NCI-H1417 treated with DMSO at 0.1 percent for 48 hours (cell line): ENCODE measurements around the gene ALOXE3.

Experiments
- DNase-seq: peaks from one replicate; lab custom pipeline; 2025; lab: John Stamatoyannopoulos, UW

The ALOXE3 gene

DNA sequence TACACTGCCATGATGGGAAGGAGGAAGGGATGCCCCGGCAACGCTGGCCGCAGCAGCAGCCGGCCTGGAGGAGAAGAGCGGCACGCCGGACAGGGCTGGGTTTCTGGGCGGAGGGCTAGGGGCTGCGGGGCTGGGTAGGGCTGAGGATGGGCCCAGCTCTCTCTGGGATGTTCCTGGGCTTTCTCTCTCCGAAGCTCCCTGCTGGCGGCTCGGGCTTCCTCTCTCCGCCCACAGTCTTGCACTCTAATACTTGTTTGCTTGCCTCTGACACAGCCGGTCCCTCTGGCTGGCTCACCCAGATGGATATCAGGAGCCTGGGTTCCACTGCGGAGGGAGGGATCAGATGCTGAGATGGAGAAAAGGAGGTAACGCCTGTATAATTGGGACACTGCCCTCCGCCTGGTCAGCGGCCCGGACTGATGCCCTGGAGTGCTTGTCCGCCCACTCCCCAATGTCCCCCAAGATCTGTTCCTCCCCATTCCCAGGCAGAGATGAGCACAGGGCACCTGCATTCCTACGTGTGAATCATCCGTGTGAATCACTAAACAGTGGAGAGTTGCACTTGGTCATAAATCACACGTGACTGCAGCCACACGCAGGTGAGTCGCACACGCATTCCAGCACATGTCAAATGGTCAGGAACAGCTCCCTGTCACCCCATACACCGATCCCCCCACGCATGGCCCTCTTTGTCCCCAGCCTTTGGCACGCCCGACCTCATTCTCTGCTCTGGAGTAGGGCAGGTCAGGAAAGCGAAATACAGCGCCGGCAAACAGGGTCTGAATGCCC lies at the start of gene ALOXE3:
ALOXE3 (minus strand) TSS at position 535 of the 789 bp plus-strand sequence; CDS start at position 11, 524 bp downstream.
- no peak for DNase-seq

DNA sequence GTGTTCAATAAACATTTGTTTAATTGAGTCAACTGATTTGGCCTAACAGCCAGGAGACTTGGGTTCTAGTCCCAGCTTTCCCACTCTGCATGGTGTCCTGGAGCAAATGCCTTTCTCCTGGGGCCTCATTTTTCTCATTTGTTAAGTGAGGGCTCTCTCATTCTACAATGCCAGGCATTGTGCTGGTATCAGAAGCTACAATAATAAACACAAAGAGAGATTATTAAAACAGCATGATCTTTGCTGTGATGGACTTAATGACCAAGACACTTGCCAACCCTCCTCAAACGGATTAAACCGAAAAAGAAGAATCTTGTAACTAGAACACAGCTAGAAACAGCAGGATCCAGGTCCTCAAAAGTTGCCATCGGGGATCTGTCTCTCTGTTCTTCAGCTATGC lies 49.2 kb upstream of the ALOXE3 start:
- DNase-seq, result no peak

DNA sequence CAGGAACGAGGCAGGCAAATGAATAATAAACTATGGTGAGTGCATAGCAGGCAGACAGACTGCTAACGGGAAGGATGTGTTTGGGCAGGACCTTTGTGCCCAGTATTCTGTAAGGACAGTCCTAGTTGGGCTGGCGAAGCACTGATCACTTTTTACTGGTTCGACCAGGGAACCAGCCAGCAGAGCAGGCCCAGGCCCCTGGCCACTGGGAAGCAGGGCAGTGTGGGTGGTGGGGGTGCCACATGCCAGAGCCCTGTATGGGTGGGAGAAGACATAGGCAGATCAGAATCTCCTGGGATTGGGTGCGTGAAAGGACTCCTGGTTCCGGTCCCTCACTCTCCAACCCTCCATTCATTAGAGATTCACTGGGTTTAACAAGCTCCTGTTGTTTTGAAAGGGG lies 48.4 kb upstream of the ALOXE3 start:
- no peak for DNase-seq

DNA sequence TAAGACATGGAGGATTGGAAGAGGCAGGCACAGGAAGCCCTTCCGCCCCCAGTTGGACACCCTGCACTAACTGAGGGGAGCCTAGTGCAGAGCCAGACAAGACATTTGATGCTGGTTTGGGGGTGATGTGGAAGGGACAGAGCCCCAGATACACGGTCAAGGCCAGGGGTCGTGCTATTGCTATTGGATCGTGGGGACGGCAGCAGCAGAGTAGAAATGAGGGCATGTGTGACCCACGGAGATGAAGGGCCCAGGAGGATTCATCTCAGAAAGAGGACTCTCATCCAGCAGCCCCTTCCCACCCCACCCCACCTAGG lies 46.5 kb upstream of the ALOXE3 start:
- DNase-seq, result no peak

DNA sequence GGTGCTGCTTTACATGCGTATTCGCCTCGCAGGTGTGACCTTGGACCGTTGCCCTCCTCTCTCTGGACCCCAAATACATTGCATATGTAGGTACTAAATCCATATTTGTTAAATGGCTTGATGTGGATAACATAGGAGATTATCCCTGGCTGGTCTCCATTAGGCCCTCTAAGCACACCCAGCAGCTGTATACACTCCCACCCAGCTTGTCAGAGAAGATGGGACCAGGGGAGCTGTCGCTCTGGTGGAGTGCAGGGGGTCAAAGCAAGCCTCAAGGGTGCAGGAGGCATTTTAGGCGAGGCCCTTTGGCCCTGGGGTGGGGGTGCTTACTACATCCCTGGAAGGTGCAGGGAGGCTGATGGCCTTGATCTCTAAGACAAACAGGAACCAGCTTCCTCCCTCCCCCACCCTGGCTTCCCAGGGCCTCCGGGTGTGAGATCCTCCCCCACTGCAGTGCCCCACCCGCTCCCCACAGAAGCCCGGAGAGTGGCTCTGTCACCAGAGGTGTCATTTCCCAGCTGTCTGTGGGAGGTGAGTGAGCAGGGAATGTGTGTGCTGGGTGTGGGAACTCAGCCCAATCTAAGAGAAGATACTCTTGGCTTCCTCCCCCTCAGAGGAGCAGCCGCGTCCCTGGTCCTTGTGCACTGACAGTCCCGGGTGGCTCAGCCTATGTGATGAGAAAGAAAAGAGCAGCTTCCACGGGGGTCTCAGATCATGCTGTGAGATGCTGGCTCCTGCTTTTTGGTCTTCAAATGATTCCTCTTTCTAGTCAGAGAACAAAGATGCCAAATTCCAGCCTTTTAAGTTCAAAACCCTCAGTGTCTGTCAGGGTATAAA lies 45.9 kb upstream of the ALOXE3 start:
- DNase-seq, result no peak

DNA sequence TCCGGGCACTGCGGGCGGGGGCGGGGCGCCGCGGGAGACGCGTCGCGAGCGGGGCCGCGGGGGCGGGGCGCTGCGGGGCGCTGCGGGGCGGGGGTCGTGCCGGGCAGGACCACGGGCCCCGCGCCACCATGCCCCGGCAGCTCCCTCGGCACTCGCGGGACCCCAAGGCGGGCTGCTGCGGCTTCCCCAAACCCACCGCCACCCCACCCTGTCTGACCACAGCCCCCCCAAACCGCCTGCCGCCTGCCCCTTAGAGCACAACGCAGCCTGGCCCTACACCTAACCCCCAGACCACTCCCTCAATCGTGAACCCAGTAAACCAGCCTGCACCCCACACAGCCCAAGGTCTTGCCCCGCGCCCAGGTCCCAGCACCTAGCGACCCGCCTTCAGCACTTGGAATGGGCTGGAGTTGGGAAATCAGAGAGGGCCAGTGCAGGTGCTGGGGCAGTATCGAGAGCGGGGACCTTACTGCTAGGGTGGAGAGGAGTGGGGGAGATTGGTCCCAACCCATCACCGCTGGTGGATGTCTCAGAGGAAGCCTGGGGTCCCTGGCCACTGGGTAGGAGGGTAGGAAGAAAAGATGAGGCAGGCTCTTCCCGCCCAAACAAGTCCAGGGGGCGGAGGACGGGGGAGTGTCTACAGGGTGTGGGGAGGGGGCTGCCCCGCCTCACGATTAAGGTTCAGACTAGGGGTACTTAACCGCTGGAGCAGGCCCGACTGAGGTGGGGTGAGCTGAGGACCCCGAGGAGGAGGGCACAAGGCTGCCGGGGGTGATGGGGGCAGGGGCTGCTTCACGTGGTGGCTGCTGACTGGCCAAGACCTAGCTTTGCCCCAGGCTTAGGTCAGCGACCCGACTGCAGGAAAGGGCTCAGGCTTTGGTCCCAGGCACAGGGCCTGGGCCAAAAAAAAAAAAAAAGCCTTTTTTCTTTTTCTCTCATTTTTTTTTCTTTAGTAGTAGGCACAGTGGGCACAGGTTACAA lies 45.0 kb upstream of the ALOXE3 start:
- DNase-seq, result no peak

DNA sequence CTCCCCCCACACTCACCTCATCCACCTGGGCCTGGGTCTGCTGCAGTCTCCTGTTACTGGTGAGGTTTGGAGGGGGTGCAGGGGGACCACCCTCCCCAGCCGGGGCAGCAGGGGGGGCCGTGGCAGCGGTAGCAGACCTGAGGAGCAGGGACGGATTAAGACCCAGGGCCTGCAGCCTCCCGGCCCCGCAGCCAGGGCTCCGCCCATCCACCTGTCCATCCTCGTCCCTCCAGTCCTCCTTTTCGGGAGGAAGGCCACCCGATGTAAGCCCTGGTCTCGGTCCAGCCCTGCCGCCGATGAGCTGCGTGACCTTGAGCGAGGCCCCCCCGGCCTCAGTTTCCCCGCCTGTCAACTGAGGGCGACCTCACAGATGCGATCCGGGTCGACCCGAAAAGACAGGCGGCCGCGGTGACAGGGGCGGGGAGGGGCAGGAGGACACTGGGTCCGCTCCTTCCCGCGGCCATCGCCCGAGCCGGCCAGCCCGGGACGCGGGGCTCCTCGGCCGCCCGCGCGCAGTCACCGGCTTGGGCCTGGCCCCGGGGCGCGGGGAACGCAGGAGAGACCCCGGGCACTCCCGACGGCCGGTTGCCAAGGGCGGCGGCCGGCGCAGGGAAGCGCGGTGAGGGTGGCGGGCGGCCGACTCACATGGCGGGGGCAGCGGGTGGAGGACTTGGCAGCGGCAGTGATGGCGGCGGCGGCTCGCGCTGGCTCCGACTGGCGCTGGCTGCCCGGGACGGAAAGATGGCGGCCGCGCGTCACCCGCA lies 44.1 kb upstream of the ALOXE3 start, which contains the start of gene VAMP2:
VAMP2 (minus strand) TSS at position 716 of the 764 bp plus-strand sequence; CDS start at position 647, 69 bp downstream.
- no peak for DNase-seq

DNA sequence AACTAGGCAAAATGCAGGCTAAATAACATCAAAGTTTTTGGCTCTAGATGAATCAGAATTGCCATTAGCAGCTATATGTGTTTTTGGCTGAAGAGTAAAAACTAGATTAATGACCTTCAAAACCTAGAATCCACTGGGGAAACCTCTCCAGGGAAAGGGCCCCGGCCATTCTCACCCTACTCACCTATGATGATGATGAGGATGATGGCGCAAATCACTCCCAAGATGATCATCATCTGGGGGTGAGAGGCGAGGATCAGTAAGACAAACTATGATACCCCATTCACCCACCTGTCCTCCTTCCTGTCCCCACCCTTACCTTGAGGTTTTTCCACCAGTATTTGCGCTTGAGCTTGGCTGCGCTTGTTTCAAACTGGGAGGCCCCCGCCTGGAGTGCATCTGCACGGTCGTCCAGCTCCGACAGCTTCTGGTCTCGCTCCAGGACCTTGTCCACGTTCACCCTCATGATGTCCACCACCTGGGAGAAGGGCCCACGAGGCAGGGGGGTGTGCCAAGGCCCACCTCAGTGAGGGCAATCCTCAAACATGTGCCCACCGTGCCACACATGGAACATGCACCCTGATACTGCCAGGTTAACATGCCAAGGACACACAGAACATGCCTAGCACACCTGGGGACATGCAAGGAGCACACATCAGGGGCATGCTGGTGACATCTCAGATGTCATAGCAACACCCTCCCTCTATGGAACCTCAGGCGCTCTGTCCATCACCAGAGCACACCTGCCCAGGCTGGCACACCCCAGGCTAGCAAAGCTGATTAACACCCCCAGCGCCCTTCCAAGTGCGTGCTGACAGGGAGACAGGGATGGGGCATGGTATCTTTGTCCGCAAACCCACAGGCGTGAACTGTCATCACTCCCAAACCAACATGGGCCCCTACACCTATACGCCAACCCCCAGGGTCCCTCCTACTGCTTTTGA lies 43.2 kb upstream of the ALOXE3 start:
- no peak for DNase-seq

DNA sequence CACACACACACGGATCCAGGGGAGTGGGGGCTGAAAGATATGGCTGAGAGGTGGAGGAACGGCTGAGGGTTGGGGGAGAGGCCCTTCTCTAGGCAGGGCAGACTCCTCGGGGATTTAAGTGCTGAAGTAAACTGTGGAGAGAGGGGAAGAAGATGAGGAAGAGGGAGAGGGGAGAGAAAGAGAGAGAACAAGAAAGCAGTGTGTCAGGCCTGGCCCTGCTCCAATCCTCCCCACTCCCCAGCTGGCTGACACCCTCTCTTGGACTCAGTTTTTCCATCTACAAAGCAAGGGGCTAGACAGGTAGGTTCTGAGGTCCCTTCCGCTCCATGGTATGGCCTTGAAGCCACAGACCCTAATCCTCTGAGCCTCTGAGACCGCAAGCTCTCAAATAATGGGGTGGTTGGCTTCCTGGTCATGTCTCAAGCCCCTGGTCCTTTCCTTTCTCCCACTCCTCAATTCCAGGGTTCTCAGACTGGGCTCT lies 42.5 kb upstream of the ALOXE3 start:
- DNase-seq, result no peak

DNA sequence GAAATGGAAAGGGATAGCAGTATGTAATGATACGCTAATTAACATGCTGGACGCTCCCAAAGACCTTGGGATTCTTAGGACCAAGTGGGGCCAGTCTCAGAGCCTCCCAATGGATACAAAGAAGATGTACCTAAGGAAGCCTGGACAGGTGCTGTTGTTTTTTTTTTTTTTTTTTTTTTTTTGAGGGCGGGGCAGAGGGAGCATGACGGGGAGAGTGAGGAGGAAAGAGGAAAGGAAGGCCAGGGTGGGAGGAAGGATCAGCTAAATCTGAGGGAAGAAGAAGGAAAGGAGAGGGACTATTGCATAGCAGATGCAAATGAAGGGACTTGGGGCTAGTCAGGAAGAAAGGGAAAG lies 41.9 kb upstream of the ALOXE3 start:
- DNase-seq, result no peak

DNA sequence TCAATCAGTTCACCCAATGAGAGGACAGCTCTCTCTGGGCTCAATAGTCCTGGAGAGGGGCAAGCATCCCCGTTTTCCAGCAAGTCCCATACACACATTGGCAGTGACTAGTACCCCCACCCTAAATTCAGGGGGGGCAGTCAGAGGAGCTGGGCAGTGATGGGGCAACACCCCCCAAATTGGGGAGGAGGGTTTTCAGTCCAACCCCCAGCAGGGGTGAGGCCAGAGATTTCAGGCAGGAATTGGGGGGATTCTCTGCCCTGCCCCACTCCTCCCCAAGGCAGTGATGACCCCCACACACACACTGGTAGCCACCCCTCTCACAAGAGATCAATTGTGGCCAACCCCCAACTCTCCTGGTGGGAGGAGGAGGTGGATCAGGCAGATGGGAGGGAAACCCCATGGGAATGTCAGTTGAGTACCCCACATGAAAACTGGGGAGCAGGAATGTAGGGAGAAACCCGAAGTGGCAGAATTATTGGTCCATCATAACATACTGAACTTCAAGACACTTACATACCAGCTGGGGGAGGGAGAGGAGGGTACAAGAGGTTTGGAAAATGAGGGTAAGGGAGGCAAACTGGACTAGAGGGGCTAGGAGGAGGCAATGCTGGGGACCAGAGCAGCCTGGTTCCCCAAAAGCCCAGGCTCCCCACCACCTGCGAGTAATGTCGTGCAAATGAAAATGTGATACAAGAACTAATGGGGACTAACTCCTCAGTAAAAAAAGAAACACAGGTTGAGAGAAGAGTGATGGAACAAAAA lies 41.3 kb upstream of the ALOXE3 start:
- no peak for DNase-seq

DNA sequence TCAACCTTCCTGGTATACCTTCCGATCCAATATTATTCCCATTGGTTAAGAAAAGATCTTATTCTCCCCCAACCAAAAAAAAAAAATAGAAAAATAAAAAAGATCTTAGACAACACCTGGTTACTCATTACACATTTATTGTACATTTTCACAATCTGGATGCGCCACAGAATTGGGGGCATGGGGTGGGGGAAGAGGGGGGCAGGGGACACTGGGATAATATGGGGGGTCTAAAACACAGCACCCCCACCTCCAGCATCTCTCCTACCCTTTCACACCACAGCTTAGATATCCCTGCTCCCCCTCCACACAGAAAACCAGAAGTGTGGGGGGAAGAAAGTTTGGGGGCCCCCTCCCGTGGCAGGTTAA lies 40.7 kb upstream of the ALOXE3 start:
- no peak for DNase-seq

DNA sequence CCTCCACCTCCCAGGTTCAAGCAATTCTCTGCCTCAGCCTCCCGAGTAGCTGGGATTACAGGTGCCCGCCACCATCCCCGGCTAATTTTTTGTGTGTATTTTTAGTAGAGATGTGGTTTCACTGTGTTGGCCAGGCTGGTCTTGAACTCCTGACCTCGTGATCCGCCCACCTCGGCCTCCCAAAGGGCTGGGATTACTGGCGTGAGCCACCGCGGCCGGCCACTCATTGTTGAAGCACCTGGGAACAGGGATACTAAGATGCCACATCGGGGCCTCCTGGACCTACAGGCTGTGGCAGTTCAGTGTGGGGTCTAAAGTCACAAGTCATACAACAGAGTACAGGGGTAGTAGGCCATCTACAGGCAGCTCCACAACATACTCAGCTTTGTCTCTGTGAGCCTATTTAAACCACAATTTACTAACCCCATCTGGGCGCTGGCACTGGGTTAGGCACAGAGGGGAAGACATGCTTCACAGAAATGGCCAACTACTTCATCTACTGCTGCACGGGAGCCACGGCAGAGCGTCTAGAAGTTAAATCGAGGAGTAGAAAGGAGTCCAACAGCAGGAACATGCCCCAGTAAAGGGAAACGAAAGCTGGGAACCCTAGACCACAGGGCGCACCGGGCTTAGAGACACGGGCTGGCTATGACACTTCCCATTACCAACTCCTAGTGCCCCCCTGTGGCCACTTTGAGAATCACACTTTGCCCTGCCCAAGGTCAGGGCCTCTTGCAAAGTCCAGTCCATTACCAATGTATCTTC lies 40.1 kb upstream of the ALOXE3 start:
- DNase-seq, result no peak

DNA sequence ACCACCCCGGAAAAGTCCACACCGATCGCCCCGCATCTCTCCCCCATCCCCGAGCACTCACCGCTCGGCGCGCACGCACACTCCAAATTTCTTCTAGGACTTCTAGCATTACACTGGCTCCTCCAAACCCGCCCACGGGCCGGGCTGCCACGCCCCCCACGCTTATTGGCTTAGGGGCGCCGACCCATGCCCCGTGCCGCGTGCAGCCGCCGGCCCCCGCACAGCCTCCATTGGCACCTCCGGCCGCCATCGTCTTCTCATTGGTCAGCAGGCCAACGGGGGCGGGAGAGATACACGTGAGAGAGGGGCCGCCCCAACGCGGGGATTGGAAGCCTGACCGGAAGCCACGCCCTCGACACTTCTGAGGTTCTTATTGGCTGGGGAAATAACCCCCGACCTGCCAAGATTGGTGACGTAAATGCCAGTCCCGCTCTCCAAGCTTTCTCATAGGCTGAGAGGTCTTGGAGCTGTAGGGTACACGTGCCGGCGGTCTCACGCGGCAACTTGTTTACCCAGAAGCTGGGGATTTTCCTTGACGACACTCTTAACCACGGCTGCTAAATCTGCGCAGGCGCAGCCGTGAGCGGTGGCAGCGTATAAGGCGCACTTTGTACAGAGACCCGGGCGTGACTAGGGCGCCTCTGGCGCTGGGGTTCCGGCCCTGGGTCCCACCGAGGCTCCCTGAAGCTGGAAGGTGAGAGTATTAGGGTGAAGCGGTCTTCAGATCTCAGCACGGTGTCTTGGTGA lies 38.1 kb upstream of the ALOXE3 start:
- DNase-seq, result peak; percentile 91

DNA sequence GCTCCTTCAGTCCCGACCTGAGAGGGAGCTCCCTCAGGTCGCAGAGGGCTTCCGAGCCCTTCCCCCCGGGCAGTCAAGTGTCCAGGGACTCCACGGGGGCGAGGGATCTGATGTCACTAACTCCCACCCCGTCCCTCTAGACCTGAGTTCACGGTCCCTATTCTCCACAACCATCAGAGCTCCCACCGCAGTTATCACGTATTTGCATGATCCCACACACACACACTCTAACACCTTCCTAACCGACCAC lies 37.6 kb upstream of the ALOXE3 start:
- no peak for DNase-seq

DNA sequence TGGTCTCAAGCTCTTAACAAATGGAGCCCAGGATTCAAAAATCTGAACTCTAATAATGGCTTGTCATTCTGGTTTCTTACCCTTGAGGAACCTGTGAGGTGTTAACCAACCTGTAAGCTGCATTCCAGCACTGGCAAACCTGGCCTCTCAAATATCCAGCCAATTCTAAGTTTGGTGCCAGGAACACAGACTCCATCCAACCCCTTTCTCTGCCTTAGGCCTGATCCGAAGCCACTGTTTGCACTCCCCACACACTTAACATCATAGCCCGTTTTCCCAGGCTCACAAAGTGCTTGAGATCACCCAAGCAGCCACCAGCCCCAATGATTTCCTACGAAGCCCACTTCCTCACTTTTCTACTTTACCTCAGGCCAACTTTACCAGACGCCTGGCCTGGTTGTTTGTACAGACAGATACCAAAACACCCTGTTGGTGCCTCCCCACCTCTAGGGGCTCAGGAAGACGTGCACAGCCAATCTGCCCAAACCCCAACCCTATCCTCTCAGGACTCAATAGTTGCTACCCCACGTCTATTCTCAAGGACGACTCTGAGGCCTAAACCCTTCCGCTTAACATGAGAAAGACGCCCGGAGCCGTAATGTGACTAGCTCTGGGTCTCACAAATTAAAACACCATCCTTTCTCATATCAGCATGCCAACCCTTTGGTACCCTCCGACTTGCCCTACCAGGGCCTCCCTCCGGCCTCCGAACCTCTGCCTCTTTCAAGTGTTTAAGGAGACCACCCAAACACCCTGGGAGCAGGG lies 37.1 kb upstream of the ALOXE3 start:
- no peak for DNase-seq

DNA sequence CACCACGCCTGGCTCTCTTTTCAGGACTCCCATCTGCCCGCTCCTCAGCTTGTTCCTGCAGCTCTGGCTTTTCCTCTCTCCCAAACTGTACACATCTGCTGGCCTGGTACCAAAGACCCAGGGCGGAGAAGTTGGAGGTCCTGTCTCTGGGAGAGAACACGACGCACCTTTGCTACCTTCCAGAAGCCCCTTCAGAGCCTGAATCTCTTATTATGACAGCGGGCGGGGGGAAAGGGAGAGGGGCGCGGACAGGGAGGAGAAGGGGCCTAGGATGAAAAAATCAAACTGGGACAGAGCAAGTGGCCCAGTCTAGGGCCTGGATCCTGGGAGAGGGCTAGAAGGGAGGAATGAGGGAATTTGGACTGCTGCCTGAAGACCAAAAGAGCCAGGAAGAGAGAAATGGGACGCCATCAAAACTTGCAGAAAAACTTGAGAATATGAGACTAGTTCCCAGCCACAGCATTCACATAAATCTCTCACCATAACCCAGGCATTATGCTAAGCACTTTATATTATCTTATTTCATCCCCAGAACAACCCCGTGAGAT lies 36.4 kb upstream of the ALOXE3 start:
- no peak for DNase-seq
